ENCODE results near the gene RPRD2. TPM values are rescaled to one million over a fixed set of nuclear protein-coding genes. Genes with fewer than 3 reads are reported as not detected.

Gene RPRD2
- total and polyA plus RNA-seq, 7 donors = 5.0 to 33.7 (median 22.1) TPM

DNA sequence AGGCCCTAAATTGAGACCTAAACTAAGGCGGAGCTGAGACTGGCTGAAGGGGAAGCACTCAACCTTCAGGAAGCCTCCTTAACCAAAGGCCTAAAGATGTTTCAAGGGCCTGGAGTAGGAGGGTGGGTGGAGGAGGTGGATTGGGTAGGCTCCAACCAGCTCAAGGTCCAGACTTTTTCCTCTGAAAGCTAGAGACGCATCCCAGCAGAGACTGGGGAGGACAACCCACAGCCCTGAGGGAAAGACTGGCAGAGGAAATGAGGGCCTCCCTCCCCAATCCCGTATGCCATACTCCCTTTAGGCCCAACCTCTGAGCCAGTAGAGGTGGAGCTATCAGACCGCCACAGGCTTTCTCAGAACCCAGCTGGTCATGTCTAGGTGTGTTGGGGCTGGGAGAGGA lies 145.0 kb downstream of the RPRD2 start:
- intact Hi-C loops (cut with DNase I) = no loop called here
- Histone ChIP-seq H3K27me3 (ENCODE audit: insufficient read depth in 3 of 3, low read length in 2 of 3) (no peaks in the 10 kb centered on the region), H3K27ac (no peak overlapping the region), H3K4me3 (peak overlapping the region; percentile 48), H3K4me1 (no peaks in the 10 kb centered on the region), H3K36me3 (ENCODE audit: insufficient read depth in 1 of 2, low read depth in 1 of 2) (peaks cover 10 to 53% of the 10 kb centered on the region in 2 donors), H3K9me3 (no peaks in the 10 kb centered on the region)
- 80 to 83% (median 83%) methylated on average over 4 of the region's 4 CpGs for WGBS, 3 donors
- DNase-seq (no peak), ATAC-seq (no peak)
- TF ChIP-seq, protein P1, sequence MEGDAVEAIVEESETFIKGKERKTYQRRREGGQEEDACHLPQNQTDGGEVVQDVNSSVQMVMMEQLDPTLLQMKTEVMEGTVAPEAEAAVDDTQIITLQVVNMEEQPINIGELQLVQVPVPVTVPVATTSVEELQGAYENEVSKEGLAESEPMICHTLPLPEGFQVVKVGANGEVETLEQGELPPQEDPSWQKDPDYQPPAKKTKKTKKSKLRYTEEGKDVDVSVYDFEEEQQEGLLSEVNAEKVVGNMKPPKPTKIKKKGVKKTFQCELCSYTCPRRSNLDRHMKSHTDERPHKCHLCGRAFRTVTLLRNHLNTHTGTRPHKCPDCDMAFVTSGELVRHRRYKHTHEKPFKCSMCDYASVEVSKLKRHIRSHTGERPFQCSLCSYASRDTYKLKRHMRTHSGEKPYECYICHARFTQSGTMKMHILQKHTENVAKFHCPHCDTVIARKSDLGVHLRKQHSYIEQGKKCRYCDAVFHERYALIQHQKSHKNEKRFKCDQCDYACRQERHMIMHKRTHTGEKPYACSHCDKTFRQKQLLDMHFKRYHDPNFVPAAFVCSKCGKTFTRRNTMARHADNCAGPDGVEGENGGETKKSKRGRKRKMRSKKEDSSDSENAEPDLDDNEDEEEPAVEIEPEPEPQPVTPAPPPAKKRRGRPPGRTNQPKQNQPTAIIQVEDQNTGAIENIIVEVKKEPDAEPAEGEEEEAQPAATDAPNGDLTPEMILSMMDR (IDR thresholded peaks at IDR 0.05) = no peak

GRCh38 chr1:150511551-150511950 lies 147.6 kb downstream of the RPRD2 start:
- H3K4me1 ChIP-seq = peaks cover 6% of the 10 kb centered on the region
- ATAC-seq = no peak
- peak in 1 of 2 donors; percentile 43 for DNase-seq
- no peak overlapping the region for H3K27ac ChIP-seq
- intact Hi-C loops (cut with DNase I) = no loop called here
- H3K4me3 ChIP-seq = no peak overlapping the region
- H3K27me3 ChIP-seq (ENCODE audit: insufficient read depth in 3 of 3, low read length in 2 of 3) = no peaks in the 10 kb centered on the region
- no peaks in the 10 kb centered on the region for H3K9me3 ChIP-seq
- TF ChIP-seq, protein P1 (IDR thresholded peaks at IDR 0.05) = no peak
- peaks cover 0 to 29% of the 10 kb centered on the region in 2 donors for H3K36me3 ChIP-seq (ENCODE audit: insufficient read depth in 1 of 2, low read depth in 1 of 2)
- 92 to 96% (median 92%) methylated on average over 12 of the region's 12 CpGs for WGBS, 3 donors

GRCh38 chr1:150511985-150512660 lies 148.2 kb downstream of the RPRD2 start:
- TF ChIP-seq, protein P1 (IDR thresholded peaks at IDR 0.05) = no peak
- peaks cover 6% of the 10 kb centered on the region for H3K4me1 ChIP-seq
- ATAC-seq = no peak
- DNase-seq = peak in 1 of 2 donors; percentile 23
- H3K9me3 ChIP-seq = no peaks in the 10 kb centered on the region
- H3K36me3 ChIP-seq (ENCODE audit: insufficient read depth in 1 of 2, low read depth in 1 of 2) = peaks cover 0 to 24% of the 10 kb centered on the region in 2 donors
- no peak overlapping the region for H3K4me3 ChIP-seq
- WGBS, 3 donors = 86 to 93% (median 88%) methylated on average over 17 of the region's 17 CpGs
- no peaks in the 10 kb centered on the region for H3K27me3 ChIP-seq (ENCODE audit: insufficient read depth in 3 of 3, low read length in 2 of 3)
- intact Hi-C loops (cut with DNase I) = loop anchor here in 1 of 2 donors (2.0 kb wide), 1 partner anchor 23 kb away; no protein-coding TSS in a partner anchor
- H3K27ac ChIP-seq = no peak overlapping the region

- Histone ChIP-seq H3K4me3 (no peak overlapping the region), H3K36me3 (ENCODE audit: insufficient read depth in 1 of 2, low read depth in 1 of 2) (peaks cover 0 to 19% of the 10 kb centered on the region in 2 donors), H3K9me3 (no peaks in the 10 kb centered on the region), H3K27ac (no peak overlapping the region), H3K27me3 (ENCODE audit: insufficient read depth in 3 of 3, low read length in 2 of 3) (no peaks in the 10 kb centered on the region), H3K4me1 (peaks cover 6% of the 10 kb centered on the region)
- 55 to 78% (median 57%) methylated on average over 2 of the region's 2 CpGs for WGBS, 3 donors
- TF ChIP-seq, protein P1 (IDR thresholded peaks at IDR 0.05) = no peak
- DNase-seq = no peak
- intact Hi-C loops (cut with DNase I) = loop anchor here in 1 of 2 donors (2.0 kb wide), 1 partner anchor 24 kb away; no protein-coding TSS in a partner anchor
- no peak for ATAC-seq
Measured at GRCh38 chr1:150512846-150513245, 148.9 kb downstream of the RPRD2 start.
